Panc1 (cell line): ENCODE results near the gene NADK2. TPM values are rescaled to one million over a fixed set of nuclear protein-coding genes. Genes with fewer than 3 reads are reported as not detected.

Experiments used
- ATAC-seq: fragments of 200-7000 bp; cut with Tn5 transposase; 2 replicates; pipeline ENCODE4 v1.9.1; 2020; ENCODE audit warnings: mild to moderate bottlenecking, moderate library complexity
- BruUV-seq: library from RNA; stranded (reverse); fragments of 400-500 nt; replicated peaks from 2 replicates; lab custom pipeline; 2021; lab: Mats Ljungman, UMichigan
- CTCF ChIA-PET: fragments of 300-600 bp; sonication (Branson Sonifier 250); formaldehyde crosslinking; loops from one replicate; lab custom pipeline; 2022; ENCODE audit warnings: antibody characterized with exemption; lab: Charles Lee
- POLR2A ChIA-PET: fragments of 300-600 bp; sonication (Branson Sonifier 250); formaldehyde crosslinking; loops from one replicate; lab custom pipeline; 2022; ENCODE audit warnings: antibody characterized with exemption; lab: Charles Lee
- DNase-seq: peaks from one replicate; pipeline ENCODE4 v3.0.0-alpha.2; 2010; ENCODE audit warnings: low read depth, low spot score
- H3K27ac ChIP-seq: 2 replicates; pipeline ENCODE4 v1.5.1; 2011; ENCODE audit warnings: mild to moderate bottlenecking, low read length, inconsistent platforms
- H3K27me3 ChIP-seq: fragments of 200-500 bp; sonication (Bioruptor generic); 2 replicates; pipeline ENCODE4 v1.6.0; 2014; ENCODE audit warnings: low read length, inconsistent platforms; ENCODE audit not compliant: control insufficient read depth, insufficient read depth
- H3K36me3 ChIP-seq: fragments of 200-500 bp; sonication (Bioruptor generic); 2 replicates; pipeline ENCODE4 v1.5.1; 2014; ENCODE audit warnings: inconsistent platforms, mild to moderate bottlenecking, low read length, moderate library complexity; ENCODE audit not compliant: control insufficient read depth, insufficient read depth
- H3K4me1 ChIP-seq: 2 replicates; pipeline ENCODE4 v1.5.1; 2011; ENCODE audit warnings: inconsistent platforms, mild to moderate bottlenecking, low read length, moderate library complexity; ENCODE audit not compliant: control insufficient read depth, insufficient read depth
- H3K4me3 ChIP-seq, 2 experiments: 2 replicates each; pipeline ENCODE4 v1.5.1; 2011 to 2012; ENCODE audit warnings: low read depth in 2 of 2, low read length in 2 of 2, mild to moderate bottlenecking in 2 of 2, inconsistent platforms in 1 of 2, moderate library complexity in 1 of 2
- H3K9me3 ChIP-seq: fragments of 200-500 bp; sonication (Bioruptor generic); 2 replicates; pipeline ENCODE4 v1.5.1; 2014; ENCODE audit warnings: low read depth, mild to moderate bottlenecking, inconsistent platforms, low read length, moderate library complexity; ENCODE audit not compliant: control insufficient read depth, insufficient read depth
- CTCF ChIP-seq: fragments of 450-650 bp; IDR thresholded peaks from 2 replicates; pipeline ENCODE4 v1.5.1; 2017; ENCODE audit warnings: mild to moderate bottlenecking
- POLR2AphosphoS5 ChIP-seq: IDR thresholded peaks from 2 replicates; pipeline ENCODE4 v1.6.1; 2012; ENCODE audit warnings: mild to moderate bottlenecking, low read depth, low read length, moderate library complexity
- REST ChIP-seq, 2 experiments: IDR thresholded peaks; 2 replicates each; pipeline ENCODE4 v1.6.1; 2011 to 2012; ENCODE audit warnings: low read depth in 2 of 2, control low read depth in 1 of 2, low read length in 1 of 2, mild to moderate bottlenecking in 1 of 2, moderate library complexity in 1 of 2; ENCODE audit not compliant: insufficient read depth in 1 of 2
- SIN3A ChIP-seq: IDR thresholded peaks from 2 replicates; pipeline ENCODE4 v1.6.1; 2012; ENCODE audit warnings: low read depth, mild to moderate bottlenecking, low read length, moderate library complexity, borderline replicate concordance; ENCODE audit not compliant: insufficient read depth
- TCF7L2 ChIP-seq: IDR thresholded peaks from 2 replicates; pipeline ENCODE4 v1.6.1; 2011; ENCODE audit warnings: mild to moderate bottlenecking, low read depth, low read length, inconsistent platforms
- in situ Hi-C: cut with HindIII; loops from 2 replicates; pipeline ENCODE4 v1.10.0; 2016; ENCODE audit warnings: low sequenced_read_pairs, low pct_unique_long_range_greater_than_20kb
- intact Hi-C: fragments of 100-400 bp; cut with micrococcal nuclease; formaldehyde crosslinking; loops from one replicate; pipeline ENCODE4 v1.10.0; 2022; ENCODE audit not compliant: unreplicated experiment
- total RNA-seq: library from RNA; stranded (reverse); gene quantifications from one replicate; pipeline ENCODE4 v1.2.1, GENCODE V29; 2021; ENCODE audit not compliant: unreplicated experiment

Gene NADK2
- total RNA-seq, 1 experiment from 2014 or later = 22.5 TPM

GRCh38 chr5:36175043-36175442, 66.7 kb downstream of the NADK2 start:
- H3K27me3 ChIP-seq = no peaks in the 10 kb centered on the region
- H3K9me3 ChIP-seq = no peaks in the 10 kb centered on the region
- POLR2A ChIA-PET = no interaction called here
- peaks cover 19% of the 10 kb centered on the region for H3K36me3 ChIP-seq
- no TSS peak for BruUV-seq
- CTCF ChIA-PET = no interaction called here
- intact Hi-C loops = loop anchor here (10.0 kb wide), 1 partner anchor 130 kb away; the partner anchor contains the start of gene RANBP3L
- H3K27ac ChIP-seq = no peak overlapping the region
- in situ Hi-C loops = no loop called here
- ATAC-seq (no peak), DNase-seq (no peak)
- no peaks in the 10 kb centered on the region for H3K4me1 ChIP-seq
- H3K4me3 ChIP-seq = no peak overlapping the region
- no peak for TF ChIP-seq TCF7L2
- no peak for TF ChIP-seq REST (IDR thresholded peaks at IDR 0.05; ENCODE audit: insufficient read depth in 1 of 2, low read depth in 2 of 2, low read length in 1 of 2)
- TF ChIP-seq CTCF = no peak
- TF ChIP-seq POLR2AphosphoS5 = no peak
- no peak for TF ChIP-seq SIN3A

- no peaks in the 10 kb centered on the region for H3K4me1 ChIP-seq
- intact Hi-C loops = loop anchor here (10.0 kb wide), 1 partner anchor 131 kb away; the partner anchor contains the start of gene RANBP3L
- H3K27me3 ChIP-seq = no peaks in the 10 kb centered on the region
- ChIA-PET CTCF (no interaction called here), POLR2A (no interaction called here)
- ATAC-seq (no peak), DNase-seq (no peak)
- no peak overlapping the region for H3K27ac ChIP-seq
- no TSS peak for BruUV-seq
- in situ Hi-C loops = no loop called here
- H3K9me3 ChIP-seq = no peaks in the 10 kb centered on the region
- TF ChIP-seq SIN3A (no peak), CTCF (no peak), TCF7L2 (no peak), REST (IDR thresholded peaks at IDR 0.05; ENCODE audit: insufficient read depth in 1 of 2, low read depth in 2 of 2, low read length in 1 of 2) (no peak), POLR2AphosphoS5 (no peak)
- peaks cover 19% of the 10 kb centered on the region for H3K36me3 ChIP-seq
- H3K4me3 ChIP-seq = no peak overlapping the region
These were observed 67.6 kb downstream of the NADK2 start for GRCh38 chr5:36174119-36174518.
